Chondrocyte (in vitro differentiated cells): ENCODE data around the gene ADAMTS14. TPM values are rescaled to one million over a fixed set of nuclear protein-coding genes. Genes with fewer than 3 reads are reported as not detected.

ENCODE experiments used
- DNase-seq: peaks from one replicate; pipeline ENCODE4 v3.0.0; 2021; ENCODE audit warnings: mixed read lengths, low spot score
- H3K27ac Mint-ChIP-seq: one replicate; pipeline ENCODE4 v1.8.0; 2021; ENCODE audit warnings: mild to moderate bottlenecking, moderate library complexity, mixed read lengths; ENCODE audit not compliant: unreplicated experiment
- H3K27me3 Mint-ChIP-seq: 2 replicates; pipeline ENCODE4 v1.8.0; 2021; ENCODE audit warnings: low read depth, mixed read lengths
- H3K36me3 Mint-ChIP-seq: 2 replicates; pipeline ENCODE4 v1.8.0; 2021; ENCODE audit warnings: low read depth, mixed read lengths
- H3K4me1 Mint-ChIP-seq: 2 replicates; pipeline ENCODE4 v1.8.0; 2021; ENCODE audit warnings: low read depth, mild to moderate bottlenecking, mixed read lengths
- H3K4me3 Mint-ChIP-seq: one replicate; pipeline ENCODE4 v1.8.0; 2021; ENCODE audit warnings: mild to moderate bottlenecking, moderate library complexity, mixed read lengths; ENCODE audit not compliant: unreplicated experiment
- H3K9me3 Mint-ChIP-seq: 2 replicates; pipeline ENCODE4 v1.8.0; 2021; ENCODE audit warnings: low read depth, mixed read lengths
- total RNA-seq: library from RNA; stranded (reverse); gene quantifications from 3 replicates; pipeline ENCODE4 v1.2.1, GENCODE V29; 2021
- TF ChIP-seq, protein P1 (sequence below): fragments of 200-600 bp; sonication (generic); IDR thresholded peaks from 2 replicates; pipeline ENCODE4 v1.5.0; 2021; ENCODE audit warnings: antibody characterized with exemption, mild to moderate bottlenecking, moderate library complexity

Gene ADAMTS14
- total RNA-seq, 1 donor from 2014 or later, result 7.7 TPM

DNA sequence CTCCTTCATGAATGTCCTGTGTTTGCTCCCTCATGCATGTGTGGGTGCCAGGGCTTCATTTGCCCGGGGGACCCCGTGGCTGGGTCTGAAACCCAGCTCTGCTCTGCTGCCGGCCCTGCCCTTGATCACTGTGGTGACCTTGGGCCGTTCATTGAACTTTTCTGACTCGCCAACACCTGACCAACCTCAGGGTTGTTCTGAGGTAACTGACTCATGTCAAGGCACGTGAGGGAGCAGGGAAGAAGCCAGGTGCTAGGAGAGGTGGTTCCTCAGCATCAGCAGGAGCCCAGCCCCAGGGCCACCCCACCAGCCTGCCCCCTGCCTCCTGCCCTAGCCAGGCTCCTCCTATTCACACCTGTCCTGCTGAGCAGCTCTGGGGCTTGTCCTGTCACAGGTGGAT is 64.9 kb downstream of the ADAMTS14 start:
- no peaks in the 10 kb centered on the region for H3K9me3 Mint-ChIP-seq
- H3K4me1 Mint-ChIP-seq, result peaks cover 4% of the 10 kb centered on the region
- DNase-seq, result no peak
- H3K27ac Mint-ChIP-seq, result no peak overlapping the region
- no peaks in the 10 kb centered on the region for H3K27me3 Mint-ChIP-seq
- H3K4me3 Mint-ChIP-seq, result no peak overlapping the region
- peaks cover 14% of the 10 kb centered on the region for H3K36me3 Mint-ChIP-seq
- TF ChIP-seq, protein P1, sequence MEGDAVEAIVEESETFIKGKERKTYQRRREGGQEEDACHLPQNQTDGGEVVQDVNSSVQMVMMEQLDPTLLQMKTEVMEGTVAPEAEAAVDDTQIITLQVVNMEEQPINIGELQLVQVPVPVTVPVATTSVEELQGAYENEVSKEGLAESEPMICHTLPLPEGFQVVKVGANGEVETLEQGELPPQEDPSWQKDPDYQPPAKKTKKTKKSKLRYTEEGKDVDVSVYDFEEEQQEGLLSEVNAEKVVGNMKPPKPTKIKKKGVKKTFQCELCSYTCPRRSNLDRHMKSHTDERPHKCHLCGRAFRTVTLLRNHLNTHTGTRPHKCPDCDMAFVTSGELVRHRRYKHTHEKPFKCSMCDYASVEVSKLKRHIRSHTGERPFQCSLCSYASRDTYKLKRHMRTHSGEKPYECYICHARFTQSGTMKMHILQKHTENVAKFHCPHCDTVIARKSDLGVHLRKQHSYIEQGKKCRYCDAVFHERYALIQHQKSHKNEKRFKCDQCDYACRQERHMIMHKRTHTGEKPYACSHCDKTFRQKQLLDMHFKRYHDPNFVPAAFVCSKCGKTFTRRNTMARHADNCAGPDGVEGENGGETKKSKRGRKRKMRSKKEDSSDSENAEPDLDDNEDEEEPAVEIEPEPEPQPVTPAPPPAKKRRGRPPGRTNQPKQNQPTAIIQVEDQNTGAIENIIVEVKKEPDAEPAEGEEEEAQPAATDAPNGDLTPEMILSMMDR, result no peak

DNA sequence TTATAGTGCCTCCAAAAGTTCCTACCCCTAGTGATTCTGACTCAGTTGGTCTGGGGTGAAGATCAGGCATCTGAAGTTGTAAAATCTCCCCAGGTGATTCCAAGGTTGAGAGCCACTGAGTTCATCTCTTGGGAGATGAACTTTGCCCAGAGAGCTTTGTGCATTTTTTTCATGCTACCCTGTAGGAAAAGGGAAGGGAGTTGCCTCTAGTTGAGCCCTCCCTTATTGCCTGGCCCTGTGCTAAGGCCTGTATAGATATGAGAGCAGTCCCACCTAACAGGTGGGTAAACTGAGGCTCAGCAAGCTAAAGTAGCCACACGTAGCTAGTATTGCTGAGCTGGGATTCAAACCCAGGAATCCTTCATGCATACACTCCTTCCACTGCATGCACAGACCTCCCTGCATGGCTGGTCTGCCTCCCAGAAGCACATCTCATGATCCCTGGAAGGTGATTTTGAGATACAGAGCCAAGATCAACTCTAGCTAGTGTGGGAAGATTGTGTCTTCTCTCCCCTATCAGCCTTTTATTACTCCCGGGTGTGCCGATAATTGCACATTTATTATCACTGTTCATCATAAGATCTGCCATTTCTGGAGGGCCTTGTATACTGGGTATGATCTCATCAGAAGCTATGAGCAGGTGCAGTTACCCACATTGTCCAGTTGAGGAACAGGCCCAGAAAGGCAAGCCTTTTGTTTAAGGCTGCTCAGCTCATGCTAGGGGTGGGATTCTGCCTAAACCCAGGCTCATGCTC is 65.9 kb downstream of the ADAMTS14 start:
- Mint-ChIP-seq H3K4me3 (no peak overlapping the region), H3K36me3 (peaks cover 11% of the 10 kb centered on the region), H3K27ac (no peak overlapping the region), H3K4me1 (peaks cover 11% of the 10 kb centered on the region), H3K9me3 (no peaks in the 10 kb centered on the region), H3K27me3 (no peaks in the 10 kb centered on the region)
- TF ChIP-seq, protein P1, result peak; percentile 14
- DNase-seq, result no peak

DNA sequence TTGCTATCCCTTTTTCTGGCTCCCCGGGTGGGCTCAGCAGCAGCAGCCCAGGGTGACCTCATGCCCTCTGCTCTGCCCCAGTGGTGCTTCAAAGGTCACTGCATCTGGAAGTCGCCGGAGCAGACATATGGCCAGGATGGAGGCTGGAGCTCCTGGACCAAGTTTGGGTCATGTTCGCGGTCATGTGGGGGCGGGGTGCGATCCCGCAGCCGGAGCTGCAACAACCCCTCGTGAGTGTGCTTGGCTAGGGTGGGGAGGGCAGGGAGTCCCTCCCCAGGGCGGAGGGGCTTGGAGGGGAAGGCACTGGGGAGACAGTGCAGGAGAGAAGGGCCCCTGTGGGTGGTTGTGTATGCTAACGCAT is 66.4 kb downstream of the ADAMTS14 start:
- H3K4me1 Mint-ChIP-seq, result peaks cover 11% of the 10 kb centered on the region
- TF ChIP-seq, protein P1, result no peak
- no peak overlapping the region for H3K27ac Mint-ChIP-seq
- no peak overlapping the region for H3K4me3 Mint-ChIP-seq
- no peaks in the 10 kb centered on the region for H3K27me3 Mint-ChIP-seq
- H3K36me3 Mint-ChIP-seq, result peaks cover 11% of the 10 kb centered on the region
- no peak for DNase-seq
- no peaks in the 10 kb centered on the region for H3K9me3 Mint-ChIP-seq

DNA sequence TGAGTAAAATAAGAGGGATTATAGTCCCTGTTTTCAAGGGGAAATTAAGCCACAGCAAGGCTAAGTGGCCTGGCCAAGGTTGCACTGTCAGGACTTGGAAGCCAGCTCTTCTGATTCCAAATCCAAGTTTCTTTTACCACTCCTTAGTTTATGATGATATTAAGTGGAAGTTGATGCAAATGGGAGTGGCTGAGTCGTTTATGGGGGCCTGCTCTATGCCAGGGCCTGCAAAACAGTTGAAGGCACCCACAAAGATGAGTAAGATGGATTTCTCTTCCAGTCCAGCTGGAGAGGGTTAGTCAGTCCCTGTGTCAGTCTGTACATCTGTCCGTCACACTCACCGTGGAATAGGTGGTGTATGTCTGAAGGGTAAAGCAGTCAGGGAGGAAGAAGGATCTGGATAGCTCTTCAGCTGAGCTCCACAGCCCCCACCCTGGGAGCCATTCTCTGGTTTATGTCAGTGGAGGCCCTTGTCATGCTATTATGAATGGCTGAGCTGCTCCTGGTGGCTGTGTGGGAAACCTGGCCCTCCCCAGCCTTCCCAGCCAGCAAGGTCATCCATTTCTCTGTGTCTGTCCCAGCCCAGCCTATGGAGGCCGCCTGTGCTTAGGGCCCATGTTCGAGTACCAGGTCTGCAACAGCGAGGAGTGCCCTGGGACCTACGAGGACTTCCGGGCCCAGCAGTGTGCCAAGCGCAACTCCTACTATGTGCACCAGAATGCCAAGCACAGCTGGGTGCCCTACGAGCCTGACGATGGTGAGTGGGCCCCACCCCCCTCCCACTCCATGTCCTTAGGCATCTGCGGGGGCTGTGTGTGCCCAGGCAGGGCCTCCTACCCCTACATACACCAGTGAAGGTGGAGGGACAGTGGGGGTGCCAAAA is 68.3 kb downstream of the ADAMTS14 start:
- peak; percentile 57 for DNase-seq
- TF ChIP-seq, protein P1, result no peak
- Mint-ChIP-seq H3K27me3 (no peaks in the 10 kb centered on the region), H3K36me3 (peaks cover 11% of the 10 kb centered on the region), H3K4me1 (peaks cover 11% of the 10 kb centered on the region), H3K27ac (no peak overlapping the region), H3K4me3 (no peak overlapping the region), H3K9me3 (peaks cover 1% of the 10 kb centered on the region)
